OCI-LY7 (cell line): ENCODE data around the gene SF3B5. TPM values are rescaled to one million over a fixed set of nuclear protein-coding genes. Genes with fewer than 3 reads are reported as not detected.

Experiments used
- BruUV-seq: library from RNA; stranded (reverse); fragments of 400-500 nt; replicated peaks from 2 replicates; lab custom pipeline; 2021; lab: Mats Ljungman, UMichigan
- CTCF ChIA-PET: fragments of 300-600 bp; sonication (Branson Sonifier 250); formaldehyde crosslinking; loops from one replicate; lab custom pipeline; 2022; ENCODE audit warnings: antibody characterized with exemption; ENCODE audit not compliant: unreplicated experiment; lab: Charles Lee
- POLR2A ChIA-PET: fragments of 300-600 bp; sonication (Branson Sonifier 250); formaldehyde crosslinking; loops from one replicate; lab custom pipeline; 2022; ENCODE audit warnings: antibody characterized with exemption; lab: Charles Lee
- DNase-seq: peaks from one replicate; pipeline ENCODE4 v3.0.0-alpha.2; 2015; ENCODE audit warnings: low spot score
- H2AFZ ChIP-seq: fragments of 200-600 bp; sonication (generic), shearing (Covaris generic); 2 replicates; pipeline ENCODE4 v1.6.1; 2014; ENCODE audit warnings: mild to moderate bottlenecking, antibody characterized with exemption, low read length, moderate library complexity
- H3K27ac ChIP-seq: fragments of 200-600 bp; sonication (generic); 2 replicates; pipeline ENCODE4 v1.5.1; 2014; ENCODE audit warnings: mixed run types, low read depth, mild to moderate bottlenecking, moderate library complexity, low read length, inconsistent platforms; ENCODE audit not compliant: poor library complexity, severe bottlenecking
- H3K36me3 ChIP-seq: fragments of 200-600 bp; sonication (generic); 2 replicates; pipeline ENCODE4 v1.6.1; 2014; ENCODE audit warnings: mild to moderate bottlenecking, antibody characterized with exemption, low read length, moderate library complexity, mixed read lengths; ENCODE audit not compliant: insufficient read depth
- H3K4me1 ChIP-seq: fragments of 200-600 bp; sonication (generic); 2 replicates; pipeline ENCODE4 v1.5.1; 2014; ENCODE audit warnings: mild to moderate bottlenecking, low read length; ENCODE audit not compliant: insufficient read depth, poor library complexity, severe bottlenecking
- H3K4me2 ChIP-seq: fragments of 200-600 bp; sonication (generic); 2 replicates; pipeline ENCODE4 v1.6.1; 2014; ENCODE audit warnings: mild to moderate bottlenecking, low read length
- H3K4me3 ChIP-seq: fragments of 200-600 bp; sonication (generic); 2 replicates; pipeline ENCODE4 v1.5.1; 2014; ENCODE audit warnings: mild to moderate bottlenecking, low read depth, low read length; ENCODE audit not compliant: poor library complexity, severe bottlenecking
- H3K79me2 ChIP-seq: fragments of 200-600 bp; sonication (generic); 2 replicates; pipeline ENCODE4 v1.6.1; 2016; ENCODE audit warnings: low read depth, mild to moderate bottlenecking, low read length, moderate library complexity, mixed read lengths; ENCODE audit not compliant: insufficient read depth
- H3K9me2 ChIP-seq: fragments of 200-600 bp; sonication (generic); 2 replicates; pipeline ENCODE4 v1.6.1; 2016; ENCODE audit warnings: mild to moderate bottlenecking, low read length, mixed read lengths; ENCODE audit not compliant: insufficient read depth
- H3K9me3 ChIP-seq: fragments of 200-600 bp; sonication (generic); 2 replicates; pipeline ENCODE4 v1.6.1; 2014; ENCODE audit warnings: mild to moderate bottlenecking, mixed run types, low read length, mixed read lengths
- H4K20me1 ChIP-seq: fragments of 200-600 bp; sonication (generic); 2 replicates; pipeline ENCODE4 v1.6.1; 2014; ENCODE audit warnings: mild to moderate bottlenecking, antibody characterized with exemption, low read length, moderate library complexity, mixed read lengths; ENCODE audit not compliant: insufficient read depth
- CTCF ChIP-seq: fragments of 200-600 bp; sonication (generic); conservative IDR thresholded peaks from 2 replicates; pipeline ENCODE4 v1.5.1; 2014; ENCODE audit warnings: mild to moderate bottlenecking, antibody characterized with exemption, low read length, moderate library complexity, mixed read lengths
- EZH2phosphoT487 ChIP-seq: fragments of 200-600 bp; sonication (generic); IDR thresholded peaks from 2 replicates; pipeline ENCODE4 v1.6.1; 2018; ENCODE audit warnings: low read depth, borderline replicate concordance, mild to moderate bottlenecking, mixed run types, antibody characterized with exemption, low read length, moderate library complexity, mixed read lengths
- intact Hi-C: fragments of 100-400 bp; cut with micrococcal nuclease; formaldehyde crosslinking; loops from one replicate; pipeline ENCODE4 v1.10.0; 2022; ENCODE audit not compliant: unreplicated experiment
- total RNA-seq, 2 experiments: library from RNA; depleted of rRNA in 1 of 2; stranded (reverse); fragments of >200 nt in 1 of 2; shearing (Covaris generic) in 1 of 2; gene quantifications; 2 replicates each; pipeline ENCODE4 v1.2.3, GENCODE V29; 2014 to 2022

The SF3B5 gene
- total RNA-seq, 2 experiments from 2014 or later = 135 to 187 TPM

- Histone ChIP-seq H3K27ac (no peak overlapping the region), H2AFZ (no peak overlapping the region), H3K9me2 (no peaks in the 10 kb centered on the region), H3K4me1 (no peaks in the 10 kb centered on the region), H3K4me3 (no peak overlapping the region), H3K79me2 (no peaks in the 10 kb centered on the region), H3K9me3 (no peaks in the 10 kb centered on the region), H3K4me2 (no peak overlapping the region), H3K36me3 (no peaks in the 10 kb centered on the region), H4K20me1 (no peaks in the 10 kb centered on the region)
- DNase-seq = no peak
- no TSS peak for BruUV-seq
- TF ChIP-seq EZH2phosphoT487 (no peak), CTCF (no peak)
- CTCF ChIA-PET = no interaction called here
- POLR2A ChIA-PET = no interaction called here
- intact Hi-C loops = no loop called here
These were observed 22.3 kb downstream of the SF3B5 start for GRCh38 chr6:144073024-144073423.

- ChIA-PET CTCF (no interaction called here), POLR2A (no interaction called here)
- Histone ChIP-seq H4K20me1 (no peaks in the 10 kb centered on the region), H3K4me2 (no peak overlapping the region), H3K36me3 (no peaks in the 10 kb centered on the region), H3K79me2 (no peaks in the 10 kb centered on the region), H3K9me2 (no peaks in the 10 kb centered on the region), H3K4me1 (peaks cover 12% of the 10 kb centered on the region), H3K4me3 (no peak overlapping the region), H3K27ac (no peak overlapping the region), H2AFZ (no peak overlapping the region), H3K9me3 (no peaks in the 10 kb centered on the region)
- DNase-seq = no peak
- BruUV-seq = no TSS peak
- intact Hi-C loops = loop anchor here (10.0 kb wide), 2 partner anchors 225 to 615 kb away; partner anchors contain the start of genes ADAT2, LTV1 and PEX3
- no peak for TF ChIP-seq EZH2phosphoT487
- no peak for TF ChIP-seq CTCF
These were observed 25.9 kb downstream of the SF3B5 start for GRCh38 chr6:144069506-144069905.

GRCh38 chr6:144068794-144069193, 26.6 kb downstream of the SF3B5 start:
- Histone ChIP-seq H3K4me3 (no peak overlapping the region), H3K79me2 (no peaks in the 10 kb centered on the region), H4K20me1 (no peaks in the 10 kb centered on the region), H3K36me3 (no peaks in the 10 kb centered on the region), H3K9me3 (no peaks in the 10 kb centered on the region), H3K9me2 (no peaks in the 10 kb centered on the region), H3K27ac (no peak overlapping the region), H2AFZ (no peak overlapping the region), H3K4me2 (no peak overlapping the region), H3K4me1 (peaks cover 12% of the 10 kb centered on the region)
- TF ChIP-seq CTCF (no peak), EZH2phosphoT487 (no peak)
- intact Hi-C loops = loop anchor here (10.0 kb wide), 2 partner anchors 224 to 614 kb away; partner anchors contain the start of genes ADAT2, LTV1 and PEX3
- CTCF ChIA-PET = no interaction called here
- POLR2A ChIA-PET = no interaction called here
- DNase-seq = no peak
- no TSS peak for BruUV-seq
